ENCODE measurements around the gene PCDH9.
"Not testable (repeated sequence)": the region's sequence is repeated elsewhere in the genome, so short reads cannot be mapped to it uniquely, and the experiment has no call there.

The PCDH9 gene

DNA sequence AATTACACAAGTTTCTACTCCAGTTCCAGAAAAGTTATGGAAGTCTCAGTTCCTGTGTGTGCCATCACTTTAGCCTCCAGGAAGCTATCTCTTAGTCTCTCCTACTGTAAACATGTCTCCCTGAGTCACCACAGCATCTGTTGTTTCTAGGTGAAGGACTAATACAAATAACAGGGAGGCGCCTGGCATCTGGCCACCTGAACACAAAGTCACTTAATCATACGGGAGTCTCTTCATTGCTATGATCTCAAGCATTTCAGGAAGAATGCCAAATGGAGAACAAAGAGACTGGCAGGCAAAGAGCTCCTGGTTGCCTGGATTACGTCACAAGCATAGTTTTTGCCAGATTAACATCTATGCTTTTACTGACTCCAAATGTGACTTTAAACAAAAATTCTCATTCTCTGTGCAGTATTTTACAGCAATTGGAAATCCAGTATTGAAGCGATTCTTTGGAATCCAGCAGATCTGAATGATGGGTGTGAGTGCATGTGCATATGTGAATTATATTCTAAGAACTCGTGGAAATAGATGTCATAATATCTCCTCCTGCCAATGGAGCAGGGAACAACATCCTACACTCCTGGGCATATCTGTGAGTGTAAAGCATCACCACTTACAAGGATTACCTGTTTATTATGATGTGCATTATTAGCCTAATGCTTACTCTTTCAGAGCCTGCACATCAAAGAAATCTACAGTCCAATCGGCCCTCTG, 572.8 kb downstream of the PCDH9 start:
- DNase-seq (ENCODE audit: low read depth): no peak

GRCh38 chr13:66655847-66656454, 574.2 kb downstream of the PCDH9 start:
- no peak for DNase-seq (ENCODE audit: low read depth)

- DNase-seq (ENCODE audit: low read depth): no peak
Measured at GRCh38 chr13:66644855-66645460, 585.2 kb downstream of the PCDH9 start.

GRCh38 chr13:66640231-66640630, 589.9 kb downstream of the PCDH9 start:
- no peak for DNase-seq (ENCODE audit: low read depth)

GRCh38 chr13:66639044-66639443, 591.1 kb downstream of the PCDH9 start:
- no peak for DNase-seq (ENCODE audit: low read depth)

- DNase-seq (ENCODE audit: low read depth): no peak
Measured at GRCh38 chr13:66635526-66635925, 594.6 kb downstream of the PCDH9 start.

GRCh38 chr13:66634384-66634783, 595.8 kb downstream of the PCDH9 start:
- DNase-seq (ENCODE audit: low read depth): no peak

- no peak for DNase-seq (ENCODE audit: low read depth)
Measured at GRCh38 chr13:66627512-66627911, 602.6 kb downstream of the PCDH9 start.

DNA sequence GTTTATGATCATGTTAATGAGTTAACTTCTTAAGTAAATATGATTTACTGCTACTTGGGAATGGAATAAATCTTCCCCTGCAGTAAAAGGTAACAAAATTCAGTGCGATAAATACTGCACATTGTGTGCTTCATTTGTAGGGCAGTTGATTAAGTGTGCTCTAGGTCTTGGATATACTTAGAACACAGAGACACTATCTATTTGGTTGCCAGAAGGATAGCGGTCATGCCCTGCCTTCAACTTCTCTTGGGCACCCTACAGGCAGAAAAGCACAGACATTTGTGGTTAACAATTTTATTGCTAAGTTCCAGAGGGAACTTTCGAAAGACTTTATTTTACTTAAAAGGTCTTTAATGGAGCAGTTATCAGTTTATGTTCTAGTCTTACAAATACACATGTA, 605.8 kb downstream of the PCDH9 start:
- DNase-seq (ENCODE audit: low read depth): no peak

DNA sequence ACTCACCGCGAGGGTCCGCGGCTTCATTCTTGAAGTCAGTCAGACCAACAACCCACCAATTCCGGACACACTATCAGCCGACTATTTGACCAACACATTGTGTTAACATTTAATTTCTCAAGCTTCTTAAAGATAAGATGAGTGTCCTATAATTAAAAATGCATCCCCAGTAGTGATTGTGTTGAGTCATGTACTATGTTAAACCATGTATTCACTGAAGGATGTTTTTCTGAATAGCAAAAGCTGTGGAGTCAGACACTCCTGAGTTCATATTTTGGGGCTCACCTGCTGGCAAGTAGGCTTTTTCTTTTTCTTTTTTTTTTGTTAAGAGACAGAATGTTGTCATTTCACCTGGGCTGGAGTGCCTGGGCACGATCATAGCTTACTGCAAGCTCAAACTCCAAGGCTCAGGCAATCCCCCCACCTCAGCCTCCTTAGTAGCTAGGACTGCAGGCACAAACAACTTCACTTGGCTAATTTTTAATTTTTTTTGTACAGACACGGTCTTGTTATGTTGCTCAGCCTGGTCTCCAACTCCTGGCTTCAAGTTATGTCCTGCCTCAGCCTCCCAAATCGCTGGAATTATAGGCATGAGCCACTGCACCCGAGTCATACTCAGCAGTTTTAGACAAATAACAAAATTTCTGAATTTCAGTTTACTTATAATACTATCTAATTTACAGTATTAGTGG, 606.9 kb downstream of the PCDH9 start:
- DNase-seq (ENCODE audit: low read depth): no peak

- DNase-seq (ENCODE audit: low read depth): not testable (repeated sequence)
Measured at GRCh38 chr13:66621906-66622447, 608.2 kb downstream of the PCDH9 start.

- DNase-seq (ENCODE audit: low read depth): no peak
Measured at GRCh38 chr13:66618702-66619101, 611.4 kb downstream of the PCDH9 start.

GRCh38 chr13:66617786-66618185, 612.4 kb downstream of the PCDH9 start:
- no peak for DNase-seq (ENCODE audit: low read depth)

DNA sequence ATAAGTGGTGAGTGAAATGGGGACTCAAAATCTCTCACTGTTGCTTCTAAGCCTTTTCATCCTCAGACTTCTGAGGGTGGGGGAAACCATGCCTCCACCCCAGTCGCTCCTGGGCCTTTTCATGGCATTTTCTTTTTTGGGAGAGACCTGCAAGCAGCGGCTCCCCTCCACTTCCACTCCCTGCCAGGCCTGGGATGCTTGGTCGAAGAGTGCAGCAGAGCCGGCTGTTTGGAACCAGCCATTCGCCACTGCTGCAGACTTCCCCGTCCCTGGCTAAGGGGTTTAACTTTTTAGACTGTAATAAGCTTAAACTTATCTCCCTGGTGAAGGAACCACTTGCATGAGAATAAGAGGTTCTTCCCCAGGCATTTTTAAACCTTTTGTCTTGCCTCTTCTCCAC, 617.2 kb downstream of the PCDH9 start:
- DNase-seq (ENCODE audit: low read depth): no peak

DNA sequence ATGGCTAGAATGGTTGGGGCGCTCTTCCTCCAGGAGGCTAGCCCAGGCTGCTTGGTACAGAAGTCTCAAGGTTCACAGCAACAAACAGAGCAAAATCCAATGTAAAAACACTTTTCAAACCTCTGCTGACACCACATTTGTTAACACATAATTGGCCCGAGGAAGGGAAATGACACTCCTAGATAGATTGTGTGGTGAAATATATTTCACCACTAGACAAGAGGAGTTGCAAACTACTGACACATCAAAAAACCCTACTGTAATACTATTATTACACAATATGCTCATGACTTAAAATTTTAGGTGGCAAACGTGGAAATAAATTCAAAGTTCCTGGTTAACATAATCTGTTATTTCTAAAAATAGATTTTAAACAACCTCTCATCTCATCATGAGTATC, 643.6 kb downstream of the PCDH9 start:
- no peak for DNase-seq (ENCODE audit: low read depth)

GRCh38 chr13:66585669-66586203, 644.4 kb downstream of the PCDH9 start:
- DNase-seq (ENCODE audit: low read depth): no peak

GRCh38 chr13:66581675-66582074, 648.5 kb downstream of the PCDH9 start:
- DNase-seq (ENCODE audit: low read depth): no peak

DNA sequence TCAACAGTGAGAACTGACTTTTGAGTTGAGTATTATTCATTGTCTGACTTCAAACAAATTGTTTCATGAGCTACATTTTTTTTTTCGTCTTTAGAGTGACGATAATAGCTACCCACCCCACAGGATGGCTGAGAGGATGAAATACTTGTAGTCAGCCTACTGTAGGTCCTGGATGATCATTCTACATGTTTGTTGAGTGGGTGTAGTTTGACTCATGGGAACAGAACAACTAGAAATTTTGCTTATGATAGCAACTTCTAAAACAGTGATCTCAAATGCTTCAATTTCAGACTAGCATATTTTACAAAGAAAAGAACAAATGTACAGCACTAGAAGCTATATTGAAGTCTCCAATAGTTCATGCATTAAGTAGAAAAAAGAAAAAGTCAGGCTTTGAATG, 651.8 kb downstream of the PCDH9 start:
- DNase-seq (ENCODE audit: low read depth): no peak

GRCh38 chr13:66577358-66577757, 652.8 kb downstream of the PCDH9 start:
- no peak for DNase-seq (ENCODE audit: low read depth)

- DNase-seq (ENCODE audit: low read depth): no peak
Measured at GRCh38 chr13:66576381-66576780, 653.8 kb downstream of the PCDH9 start.

- DNase-seq (ENCODE audit: low read depth): no peak
Measured at GRCh38 chr13:66574606-66575005, 655.5 kb downstream of the PCDH9 start.

- DNase-seq (ENCODE audit: low read depth): no peak
Measured at GRCh38 chr13:66567899-66568612, 662.1 kb downstream of the PCDH9 start.
